GM08714 (cell line): Measurements from ENCODE around the gene ANK2.

Experiments used
- H3K4me3 ChIP-seq: fragments of 200-500 bp; sonication (Bioruptor generic); 2 replicates; pipeline ENCODE4 v1.5.1; 2014; ENCODE audit warnings: mild to moderate bottlenecking, low read length, inconsistent platforms
- ZNF274 ChIP-seq: IDR thresholded peaks from 2 replicates; pipeline ENCODE4 v1.6.1; 2012; ENCODE audit warnings: mild to moderate bottlenecking, low read depth, low read length

The ANK2 gene

GRCh38 chr4:113303315-113303714, 253.9 kb downstream of the ANK2 start:
- H3K4me3 ChIP-seq, result no peak overlapping the region
- TF ChIP-seq ZNF274, result no peak

- H3K4me3 ChIP-seq, result no peak overlapping the region
- no peak for TF ChIP-seq ZNF274
These were observed 261.6 kb downstream of the ANK2 start for GRCh38 chr4:113311047-113311446.

DNA sequence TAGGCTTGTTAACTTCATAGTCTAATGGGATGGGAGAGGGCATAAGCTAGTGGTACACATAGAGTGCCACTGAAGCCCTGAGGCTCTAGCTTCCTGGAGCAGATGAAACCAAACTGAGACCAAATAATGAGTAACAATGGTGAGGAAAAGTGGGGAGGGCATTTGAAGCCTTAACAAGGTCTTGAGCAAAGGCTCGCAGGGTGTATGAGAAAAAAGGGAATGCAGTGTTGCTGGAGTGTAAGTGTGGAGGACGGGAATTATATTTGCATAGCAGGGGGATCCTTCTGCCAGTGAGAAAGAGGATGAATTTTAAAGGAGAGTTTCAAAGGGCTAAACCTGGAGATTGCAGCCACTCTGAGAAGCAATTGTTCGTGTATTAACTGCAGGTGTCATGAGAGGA, 263.1 kb downstream of the ANK2 start:
- no peak overlapping the region for H3K4me3 ChIP-seq
- no peak for TF ChIP-seq ZNF274

- no peak for TF ChIP-seq ZNF274
- no peak overlapping the region for H3K4me3 ChIP-seq
These were observed 265.0 kb downstream of the ANK2 start for GRCh38 chr4:113314426-113314825.

DNA sequence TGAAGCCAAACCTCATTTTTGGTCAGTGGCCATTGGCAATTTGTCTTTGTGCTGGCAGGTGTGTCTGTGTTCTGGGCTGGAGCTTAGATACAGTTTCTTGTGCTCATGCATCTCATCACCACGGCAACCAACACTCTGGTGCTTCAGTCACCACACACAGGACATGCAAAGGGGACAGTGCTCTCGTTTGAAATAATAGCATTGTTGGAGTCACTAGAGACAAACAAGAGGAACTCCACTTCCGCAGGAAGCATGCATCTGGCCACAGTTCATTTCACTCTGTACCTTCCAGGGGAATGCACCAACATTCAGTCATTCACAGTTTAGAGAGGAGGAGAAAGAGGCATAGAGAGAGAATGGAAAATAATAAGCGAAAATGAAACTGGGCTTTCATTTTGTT, 267.4 kb downstream of the ANK2 start:
- H3K4me3 ChIP-seq, result no peak overlapping the region; the same call in 1 of the 2 replicates
- TF ChIP-seq ZNF274, result no peak

GRCh38 chr4:113317523-113317922, 268.1 kb downstream of the ANK2 start:
- no peak for TF ChIP-seq ZNF274
- H3K4me3 ChIP-seq, result no peak overlapping the region; the same call in 1 of the 2 replicates

DNA sequence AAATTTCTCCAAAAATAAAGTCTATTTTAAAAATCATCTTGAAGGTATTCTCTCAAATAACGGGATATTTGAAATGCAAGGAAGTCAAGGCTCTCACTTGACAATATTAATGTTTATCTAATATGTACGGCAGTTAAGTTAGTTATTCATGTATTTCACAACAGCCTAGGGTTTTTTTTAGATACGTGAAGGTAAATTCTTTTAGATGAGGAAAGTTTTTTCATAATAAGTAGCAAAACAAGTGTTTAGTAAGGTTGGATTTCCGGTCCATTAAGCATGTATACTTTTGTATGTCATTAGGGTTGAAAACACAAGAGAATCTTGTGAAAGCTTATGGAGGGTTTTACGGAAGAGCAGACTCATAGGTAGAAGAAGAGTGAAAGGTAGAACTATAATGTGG, 273.3 kb downstream of the ANK2 start:
- H3K4me3 ChIP-seq, result no peak overlapping the region
- TF ChIP-seq ZNF274, result no peak

DNA sequence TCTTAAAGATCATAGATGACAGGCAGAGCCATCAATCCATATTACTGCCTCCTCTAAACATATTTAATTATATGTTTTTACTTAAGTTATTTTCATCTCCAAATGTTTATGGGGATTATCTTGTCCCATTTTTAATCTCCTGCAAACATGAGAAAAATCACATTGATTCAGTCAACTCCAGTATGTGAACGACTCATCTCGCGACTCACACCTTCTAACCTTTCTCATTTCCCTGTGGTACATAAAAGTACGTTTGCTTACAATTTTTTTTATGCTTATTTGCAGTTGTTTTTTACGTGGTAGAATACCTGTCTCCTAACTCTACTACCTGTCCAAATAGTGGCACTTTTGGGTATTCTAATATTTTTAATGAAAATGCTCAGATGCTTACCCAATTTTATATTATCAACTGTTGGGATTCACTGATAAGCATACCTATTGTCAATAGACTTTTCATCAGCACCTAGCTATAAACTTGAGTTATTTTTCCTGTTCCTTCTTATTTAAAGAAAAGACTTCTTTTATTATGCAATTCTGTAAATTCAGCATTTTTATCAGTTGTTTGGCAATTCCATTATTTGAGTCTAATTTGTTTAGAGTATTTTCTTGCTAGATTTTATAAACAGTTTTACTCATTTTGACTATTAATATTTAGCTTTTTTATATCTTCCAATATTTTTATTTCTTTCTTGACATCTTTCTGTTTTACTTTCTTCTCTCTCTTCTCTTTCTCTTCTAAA, 276.6 kb downstream of the ANK2 start:
- H3K4me3 ChIP-seq, result no peak overlapping the region
- no peak for TF ChIP-seq ZNF274

DNA sequence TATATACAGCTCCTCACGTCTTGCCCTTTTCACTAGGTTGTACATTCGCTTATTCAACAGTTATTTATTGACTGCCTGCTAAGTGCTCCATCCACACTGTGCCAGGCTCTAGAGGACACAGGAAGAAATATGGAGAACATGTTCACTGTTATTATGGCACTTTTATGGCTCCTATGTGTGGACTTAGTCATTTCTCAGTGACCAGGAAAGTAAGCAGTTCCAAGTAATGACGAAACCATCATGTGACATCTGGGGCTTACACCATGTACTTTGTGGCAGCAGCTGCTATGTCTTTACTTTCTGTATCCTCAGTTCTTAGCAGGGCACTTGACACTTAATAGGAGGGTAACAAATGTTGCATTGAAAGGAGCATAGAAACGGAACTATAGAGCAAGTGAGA, 278.0 kb downstream of the ANK2 start:
- no peak for TF ChIP-seq ZNF274
- H3K4me3 ChIP-seq, result no peak overlapping the region

GRCh38 chr4:113328514-113328913, 279.1 kb downstream of the ANK2 start:
- TF ChIP-seq ZNF274, result no peak
- no peak overlapping the region for H3K4me3 ChIP-seq

DNA sequence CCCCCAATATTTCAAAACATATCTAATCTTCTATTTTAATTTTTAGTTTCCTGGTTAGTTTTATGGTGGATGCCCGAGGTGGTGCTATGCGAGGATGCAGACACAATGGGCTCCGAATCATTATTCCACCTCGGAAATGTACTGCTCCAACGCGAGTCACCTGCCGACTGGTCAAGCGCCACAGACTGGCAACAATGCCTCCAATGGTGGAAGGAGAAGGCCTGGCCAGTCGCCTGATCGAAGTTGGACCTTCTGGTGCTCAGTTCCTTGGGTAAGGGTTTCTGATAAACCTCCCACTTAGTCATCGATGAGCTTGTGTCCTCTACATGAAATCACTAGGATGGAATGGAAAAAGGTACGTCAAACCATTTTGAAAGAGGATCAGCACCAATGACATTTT, 280.7 kb downstream of the ANK2 start:
- TF ChIP-seq ZNF274, result no peak
- H3K4me3 ChIP-seq, result no peak overlapping the region

DNA sequence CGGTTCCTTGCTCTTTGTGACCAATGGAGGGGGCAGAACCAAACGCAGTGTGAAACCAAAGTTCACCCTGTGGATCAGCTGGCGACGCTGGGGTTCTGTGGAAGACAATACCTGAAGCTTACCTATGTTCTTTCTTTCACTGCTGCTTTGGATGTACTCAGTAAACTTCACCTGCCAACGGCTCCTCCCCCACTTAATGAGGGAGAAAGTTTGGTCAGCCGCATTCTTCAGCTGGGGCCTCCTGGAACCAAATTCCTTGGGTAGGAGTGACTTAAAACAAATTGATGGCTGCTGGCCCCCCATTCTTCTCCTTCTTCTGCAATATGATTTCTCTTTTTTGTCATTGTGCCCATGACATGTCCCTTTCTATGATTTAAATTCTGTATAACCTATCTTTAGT, 282.4 kb downstream of the ANK2 start:
- no peak overlapping the region for H3K4me3 ChIP-seq
- no peak for TF ChIP-seq ZNF274

- no peak for TF ChIP-seq ZNF274
- no peak overlapping the region for H3K4me3 ChIP-seq
These were observed 283.2 kb downstream of the ANK2 start for GRCh38 chr4:113332701-113333100.

- no peak for TF ChIP-seq ZNF274
- H3K4me3 ChIP-seq, result no peak overlapping the region
These were observed 286.3 kb downstream of the ANK2 start for GRCh38 chr4:113335746-113336145.

DNA sequence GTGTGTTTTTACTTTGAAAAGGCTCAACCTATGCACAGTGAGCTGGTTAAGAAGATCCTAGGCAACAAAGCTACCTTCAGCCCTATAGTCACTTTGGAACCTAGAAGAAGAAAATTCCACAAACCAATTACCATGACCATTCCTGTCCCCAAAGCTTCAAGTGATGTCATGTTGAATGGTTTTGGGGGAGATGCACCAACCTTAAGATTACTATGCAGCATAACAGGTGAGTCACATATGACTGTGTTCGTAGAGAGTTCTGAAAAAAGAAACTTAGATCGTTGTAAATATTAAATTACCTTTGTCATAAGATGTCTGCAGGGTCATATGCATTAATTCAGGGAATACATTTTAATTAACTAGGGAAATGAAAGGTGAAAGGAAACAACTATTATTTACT, 287.1 kb downstream of the ANK2 start:
- no peak overlapping the region for H3K4me3 ChIP-seq
- TF ChIP-seq ZNF274, result no peak

- TF ChIP-seq ZNF274, result no peak
- H3K4me3 ChIP-seq, result no peak overlapping the region
These were observed 290.0 kb downstream of the ANK2 start for GRCh38 chr4:113339430-113339813.
